K562 (cell line): ENCODE data around the gene LRP3. TPM values are rescaled to one million over a fixed set of nuclear protein-coding genes. Genes with fewer than 3 reads are reported as not detected.

Experiments
- ATAC-seq: fragments of 200-7000 bp; cut with Tn5 transposase; 3 replicates; pipeline ENCODE4 v1.9.1; 2020; ENCODE audit warnings: moderate library complexity
- BruUV-seq: library from RNA; stranded (reverse); fragments of 400-500 nt; replicated peaks from 2 replicates; lab custom pipeline; 2021; lab: Mats Ljungman, UMichigan
- CTCF ChIA-PET: fragments of 300-600 bp; formaldehyde crosslinking; extraction: SDS; loops from one replicate; lab custom pipeline; 2021; ENCODE audit warnings: low intra/inter-chr PET ratio; lab: Yijun Ruan, JAX
- POLR2A ChIA-PET: fragments of 300-600, 350-650 bp; sonication (Branson Sonifier 250); formaldehyde crosslinking; extraction: SDS; loops from one replicate; lab custom pipeline; 2021; ENCODE audit warnings: antibody characterized with exemption, inconsistent platforms; lab: Yijun Ruan, JAX
- DNase-seq, 4 experiments: peaks; one replicate each; pipeline versions ENCODE4 v3.0.0 to v3.0.0-alpha.2; 2011 to 2018; ENCODE audit warnings: low spot score in 3 of 4, mixed read lengths in 3 of 4; ENCODE audit errors: extremely low read depth in 1 of 4
- FAIRE-seq: peaks from 2 replicates; lab custom pipeline; 2011; peaks lifted over from hg19 to GRCh38; lab: Jason Lieb, UNC
- H2AFZ ChIP-seq: 2 replicates; pipeline ENCODE4 v1.6.0; 2011; ENCODE audit warnings: low read depth, low read length, control low read depth, inconsistent platforms
- H3K27ac ChIP-seq: fragments of 200-600 bp; 3 replicates; pipeline ENCODE4 v1.8.0; 2011; ENCODE audit warnings: low read depth, mild to moderate bottlenecking, control low read depth, inconsistent platforms, low read length, moderate library complexity, mixed read lengths; ENCODE audit errors: extremely low read depth
- H3K27me3 ChIP-seq, 2 experiments: fragments of 300-600 bp in 1 of 2; 2 replicates in 1 of 2; 3 replicates in 1 of 2; pipeline versions ENCODE4 v1.6.0 to v1.8.0; 2011; ENCODE audit warnings: inconsistent platforms in 2 of 2, low read length in 2 of 2, mild to moderate bottlenecking in 1 of 2, mixed read lengths in 1 of 2, moderate library complexity in 1 of 2; ENCODE audit not compliant: control insufficient read depth in 2 of 2, insufficient read depth in 2 of 2
- H3K36me3 ChIP-seq: fragments of 300-600 bp; 3 replicates; pipeline ENCODE4 v1.8.0; 2011; ENCODE audit warnings: mild to moderate bottlenecking, low read length, inconsistent platforms; ENCODE audit not compliant: control insufficient read depth, insufficient read depth
- H3K4me1 ChIP-seq, 2 experiments: fragments of 200-600 bp in 1 of 2; replicated peaks in 1 of 2; 2 replicates in 1 of 2; 3 replicates in 1 of 2; pipeline versions ENCODE4 v1.5.1 to v1.8.0; 2011; ENCODE audit warnings: inconsistent platforms in 2 of 2, low read length in 2 of 2, mild to moderate bottlenecking in 1 of 2, mixed read lengths in 1 of 2, moderate library complexity in 1 of 2; ENCODE audit not compliant: control insufficient read depth in 2 of 2, insufficient read depth in 2 of 2
- H3K4me2 ChIP-seq: 2 replicates; pipeline ENCODE4 v1.6.1; 2011; ENCODE audit warnings: low read length, control low read depth, inconsistent platforms, mixed read lengths; ENCODE audit not compliant: insufficient read depth
- H3K4me3 ChIP-seq: fragments of 200-600 bp; sonication (generic), shearing (Covaris generic); 2 replicates; pipeline ENCODE4 v1.5.1; 2016; ENCODE audit warnings: control low read depth, inconsistent platforms
- H3K79me2 ChIP-seq: fragments of 200-600 bp; 3 replicates; pipeline ENCODE4 v1.8.0; 2011; ENCODE audit warnings: low read length, inconsistent platforms; ENCODE audit not compliant: control insufficient read depth, insufficient read depth
- H3K9ac ChIP-seq, 2 experiments: 2 replicates each; pipeline versions ENCODE4 v1.6.0 to v1.6.1; 2011; ENCODE audit warnings: low read depth in 2 of 2, low read length in 2 of 2, control low read depth in 1 of 2, inconsistent platforms in 1 of 2, mild to moderate bottlenecking in 1 of 2, mixed read lengths in 1 of 2; ENCODE audit not compliant: insufficient read depth in 1 of 2
- H3K9me1 ChIP-seq: one replicate; pipeline ENCODE4 v1.6.0; 2011; ENCODE audit warnings: inconsistent platforms, mild to moderate bottlenecking, low read length, moderate library complexity; ENCODE audit not compliant: control insufficient read depth, insufficient read depth
- H3K9me3 ChIP-seq: replicated peaks from 2 replicates; pipeline ENCODE4 v1.5.1; 2011; ENCODE audit warnings: low read depth, low read length, inconsistent platforms; ENCODE audit not compliant: control insufficient read depth, insufficient read depth
- H4K20me1 ChIP-seq: replicated peaks from 2 replicates; pipeline ENCODE4 v1.6.1; 2011; ENCODE audit warnings: low read length, inconsistent platforms, mixed read lengths; ENCODE audit not compliant: control insufficient read depth, insufficient read depth
- CTCF ChIP-seq, 3 experiments: IDR thresholded peaks in 2 of 3; conservative IDR thresholded peaks in 1 of 3; 2 replicates each; pipeline ENCODE4 v1.5.1; 2011 to 2012; ENCODE audit warnings: low read length in 3 of 3, mild to moderate bottlenecking in 3 of 3, control low read depth in 2 of 3, improper control_type of control experiment in 1 of 3, inconsistent platforms in 1 of 3, low read depth in 1 of 3, mixed read lengths in 1 of 3, moderate library complexity in 1 of 3; ENCODE audit not compliant: insufficient read depth in 2 of 3
- DEAF1 ChIP-seq: fragments of 450-650 bp; formaldehyde crosslinking; IDR thresholded peaks from 2 replicates; pipeline ENCODE4 v1.4.0; 2020; ENCODE audit warnings: mild to moderate bottlenecking, moderate library complexity
- FOXK1 ChIP-seq: sonication (generic); formaldehyde crosslinking; IDR thresholded peaks from 2 replicates; pipeline ENCODE4 v1.8.0; 2022; ENCODE audit warnings: missing genetic modification reagents, mild to moderate bottlenecking, borderline replicate concordance
- KHSRP ChIP-seq: fragments of 450-650 bp; IDR thresholded peaks from 2 replicates; pipeline ENCODE4 v1.6.1; 2017
- REST ChIP-seq, 2 experiments: fragments of 450-650 bp; formaldehyde crosslinking in 1 of 2; IDR thresholded peaks; 2 replicates each; pipeline versions ENCODE4 v1.4.0 to v1.6.1; 2014 to 2020; ENCODE audit warnings: mild to moderate bottlenecking in 2 of 2, borderline replicate concordance in 1 of 2, low read depth in 1 of 2
- RFX7 ChIP-seq: fragments of 250-450 bp; sonication (Bioruptor Pico); IDR thresholded peaks from 2 replicates; pipeline ENCODE4 v1.5.1; 2021; ENCODE audit warnings: mild to moderate bottlenecking
- SIRT6 ChIP-seq: IDR thresholded peaks from one replicate; pipeline ENCODE4 v1.6.1; 2012; ENCODE audit warnings: low read depth, mild to moderate bottlenecking, control low read depth, inconsistent platforms, low read length, moderate library complexity
- WGBS: fragments of 100-300 bp; shearing (Covaris generic); methylation state at CpG from one replicate; pipeline ENCODE4 v1.1.6; 2016; ENCODE audit warnings: low coverage, mixed read lengths; ENCODE audit not compliant: insufficient coverage; ENCODE audit errors: missing lambda C conversion rate; 5-methylcytosine and 5-hydroxymethylcytosine counted together
- in situ Hi-C: fragments of 300-500 bp; cut with MboI; formaldehyde crosslinking; loops from 4 replicates; pipeline ENCODE4 v1.15.0; 2018; ENCODE audit warnings: inconsistent platforms, mixed read lengths
- intact Hi-C: fragments of 100-400 bp; cut with micrococcal nuclease; formaldehyde crosslinking; loops from 2 replicates; pipeline ENCODE4 v1.14.2; 2022
- polyA plus RNA-seq, 8 experiments: library from polyadenylated mRNA; depleted of rRNA in 4 of 8; stranded (reverse) in 5 of 8; unstranded in 3 of 8; fragments of >200 nt; fragmentation: Nextera tagmentation in 2 of 8; fragmentation: Illumina TruSeq in 1 of 8; extraction: Ambion mirVana in 2 of 8; extraction: Trizol in 1 of 8; gene quantifications; 2 replicates each; pipeline versions ENCODE4 v1.2.1 to v1.2.3, GENCODE V29; 2011 to 2014; ENCODE audit warnings: inconsistent platforms in 1 of 8, missing spikeins in 1 of 8
- total RNA-seq, 7 experiments: library from RNA; depleted of rRNA in 6 of 7; stranded (reverse); fragments of >200 nt in 6 of 7; fragmentation: Illumina TruSeq in 2 of 7; extraction: Trizol in 2 of 7; gene quantifications; 2 replicates each; pipeline versions ENCODE4 v1.2.1 to v1.2.3, GENCODE V29; 2011 to 2021; ENCODE audit warnings: low replicate concordance in 1 of 7

The LRP3 gene
- total and polyA plus RNA-seq, 9 of the 15 experiments (the other 6 are each of a cell fraction or from before 2014, with no cell fraction given), result 0.29 TPM; not detected in 8

GRCh38 chr19:33235269-33235995 lies 41.3 kb downstream of the LRP3 start:
- peak; percentile 84 for FAIRE-seq
- Histone ChIP-seq H3K4me2 (no peak overlapping the region; the same call in 1 of the 2 replicates), H2AFZ (no peak overlapping the region), H3K4me3 (no peak overlapping the region), H3K9me3 (no peaks in the 10 kb centered on the region; the same call in 1 of the 2 replicates), H3K36me3 (no peaks in the 10 kb centered on the region), H4K20me1 (peaks cover 15% of the 10 kb centered on the region), H3K9ac (no peak overlapping the region), H3K79me2 (no peaks in the 10 kb centered on the region), H3K27ac (no peak overlapping the region), H3K27me3 (peaks cover 2 to 39% of the 10 kb centered on the region in 2 experiments; a peak in 3 of 5 replicates), H3K4me1 (peaks cover 0 to 10% of the 10 kb centered on the region in 2 experiments; a peak in 2 of 5 replicates), H3K9me1 (no peaks in the 10 kb centered on the region)
- peak; percentile 80 to 84 (median 82) for DNase-seq
- CTCF ChIA-PET, result interaction anchor here (0.6 to 1.8 kb wide), 5 partner anchors 171 to 1266 kb away, joined by 3 to 7 read pairs (median 5); no protein-coding TSS in a partner anchor
- POLR2A ChIA-PET, result interaction anchor here (0.6 to 1.3 kb wide), 3 partner anchors 111 to 185 kb away, joined by 3 read pairs; partner anchors contain the start of gene CEBPG
- in situ Hi-C loops, result loop anchor here (5.0 kb wide), 2 partner anchors 172 to 537 kb away; no protein-coding TSS in a partner anchor
- peak; percentile 89 for ATAC-seq
- 3% methylated on average over 15 of the region's 30 CpGs for WGBS
- intact Hi-C loops, result loop anchor here (1.0 to 5.0 kb wide), 2 partner anchors 171 to 537 kb away; no protein-coding TSS in a partner anchor
- BruUV-seq, result no TSS peak
- TF ChIP-seq KHSRP (no peak), FOXK1 (CRISPR knock-in tag) (no peak), REST (IDR thresholded peaks at IDR 0.05; ENCODE audit: borderline replicate concordance) (peak; percentile 70), REST (CRISPR knock-in tag; IDR thresholded peaks at IDR 0.05; ENCODE audit: low read depth) (0 out of 2 replicates have a peak, but pooled peaks have one; percentile 31), SIRT6 (no peak), DEAF1 (CRISPR knock-in tag) (peak; percentile 57), RFX7 (no peak), CTCF (IDR thresholded peaks at IDR 0.05 in 2 of 3, conservative IDR thresholded peaks at IDR 0.05 in 1 of 3; ENCODE audit: insufficient read depth in 2 of 3, low read depth in 1 of 3, low read length in 3 of 3) (peak; percentile 85 to 95 (median 91))
